Right cardiac atrium (tissue), 5 donors: ENCODE measurements around the gene LHX6. TPM values are rescaled to one million over a fixed set of nuclear protein-coding genes. Genes with fewer than 3 reads are reported as not detected.
A peak's percentile ranks its signal among the peaks of the same experiment; 100 is the strongest.

Experiments
- ATAC-seq, 2 donors: fragments of 200-7000 bp; cut with Tn5 transposase; one replicate each; pipeline versions ENCODE4 v1.8.0 to v1.9.1; 2020; ENCODE audit warnings: moderate library complexity in 2 of 2, mild to moderate bottlenecking in 1 of 2
- DNase-seq, 3 donors: peaks; one replicate each; pipeline ENCODE4 v3.0.0-alpha.2; 2020
- H3K27ac ChIP-seq: one replicate; pipeline ENCODE4 v1.5.1; 2013; ENCODE audit warnings: mild to moderate bottlenecking, low read length, control low read depth, moderate library complexity
- H3K27me3 ChIP-seq: one replicate; pipeline ENCODE4 v1.6.1; 2013; ENCODE audit not compliant: control insufficient read depth, insufficient read depth
- H3K4me1 ChIP-seq: one replicate; pipeline ENCODE4 v1.6.1; 2013; ENCODE audit warnings: low read length; ENCODE audit not compliant: control insufficient read depth, insufficient read depth
- H3K4me3 ChIP-seq: one replicate; pipeline ENCODE4 v1.5.1; 2013; ENCODE audit warnings: low read length, control low read depth
- H3K9me3 ChIP-seq: one replicate; pipeline ENCODE4 v1.6.1; 2013; ENCODE audit warnings: low read length; ENCODE audit not compliant: control insufficient read depth
- WGBS: extraction: QIAGEN DNeasy Blood & Tissue Kit; methylation state at CpG from one replicate; pipeline ENCODE4 v1.1.7; 2013; 5-methylcytosine and 5-hydroxymethylcytosine counted together
- intact Hi-C, 4 donors: fragments of 100-400 bp; cut with DNase I; formaldehyde crosslinking; loops; one replicate each; pipeline versions ENCODE4 v1.11.0 to v1.14.0; 2022 to 2023
- long read RNA-seq, 4 donors: library from polyadenylated mRNA; unstranded; transcript quantifications; one replicate each; pipeline ENCODE4 v2.0.0, GENCODE V29; 2020 to 2021
- polyA plus RNA-seq: library from polyadenylated mRNA; stranded (reverse); fragments of 200-250 nt; gene quantifications from one replicate; pipeline ENCODE4 v1.2.3, GENCODE V29; 2013
- total RNA-seq, 4 donors: library from RNA; stranded (reverse); fragmentation: NEBNext Ultra II Directional; extraction: Animal tissue kit (Norgen Biotek cat#: 25700); gene quantifications; one replicate each; pipeline ENCODE4 v1.2.1, GENCODE V29; 2021
- donor health status: healthy with polysubstance abuse.
- donor health status: DM: no; HTN: yes; CAD: no.
- donor health status: DM: no; HTN: no; CAD: no.
- donor health status: DM: no; HTN: yes; CAD: no; lungs with severe emphysema.
- donor health status: DM: yes; HTN: yes; CAD: no.

Gene LHX6
- 1 to 10 TPM; 1.2 to 6.4 (median 1.8) TPM for total RNA-seq
- polyA plus RNA-seq: 2.9 TPM
- long read RNA-seq, donor 1, partial matches to known transcripts: 2 of 5 reads
- long read RNA-seq, donor 1, other reads (novel, unspliced or antisense): 3 of 5 reads
- long read RNA-seq, donor 2, partial matches to known transcripts: 5 of 6 reads
- long read RNA-seq, donor 2, other reads (novel, unspliced or antisense): 0 of 6 reads
- long read RNA-seq, donor 3, partial matches to known transcripts: 8 of 13 reads
- long read RNA-seq, donor 3, other reads (novel, unspliced or antisense): 1 of 13 reads
- long read RNA-seq, donor 4, partial matches to known transcripts: 0 of 1 reads
- long read RNA-seq, donor 4, other reads (novel, unspliced or antisense): 1 of 1 reads

DNA sequence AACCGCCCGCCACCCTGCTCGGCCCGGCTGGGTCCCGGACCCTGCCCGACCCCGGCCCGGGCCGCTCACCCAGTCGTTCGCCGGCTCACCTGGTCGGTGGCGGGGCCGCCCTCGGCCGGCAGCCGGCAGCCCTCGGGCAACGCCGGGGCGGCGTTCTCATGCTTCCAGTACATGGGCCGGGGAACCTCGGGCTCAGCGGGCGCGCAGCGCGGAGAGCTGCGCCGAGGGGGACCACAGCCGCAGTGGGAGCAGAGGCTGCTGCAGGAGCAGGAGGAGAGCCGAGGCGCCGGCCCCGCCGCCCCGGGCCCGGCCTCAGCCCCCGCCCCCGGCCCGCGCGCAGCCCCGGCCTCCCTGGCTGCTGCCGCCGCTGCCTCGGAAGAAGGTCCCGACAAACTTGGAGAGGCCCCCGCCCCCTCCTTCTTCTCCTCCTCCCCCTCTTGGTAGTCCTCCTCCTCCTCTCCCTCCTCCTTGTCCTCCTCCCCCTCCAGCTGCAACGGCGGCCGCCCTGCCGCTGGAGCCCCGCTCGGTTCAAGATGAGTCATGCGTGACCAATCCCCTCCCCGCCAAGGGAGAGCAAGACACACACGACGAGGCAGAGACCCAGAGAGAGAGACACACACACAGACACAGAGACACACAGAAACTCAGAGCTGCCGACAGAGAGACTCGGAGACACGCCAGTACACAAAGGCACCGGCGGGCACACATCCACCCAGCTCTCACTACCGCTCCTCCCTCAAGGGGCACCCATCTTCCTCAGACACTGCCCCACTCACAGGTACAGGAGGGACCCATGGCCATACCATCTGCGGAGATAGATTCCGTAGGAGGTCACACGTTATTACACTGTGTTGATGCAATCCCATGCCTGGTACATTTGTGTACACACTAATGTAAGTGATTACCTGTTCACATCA, at the start of gene LHX6:
Gene LHX6 (minus strand): TSS at position 390 of the 917 bp plus-strand sequence. CDS start 217 bp downstream, at position 173.
- no peaks in the 10 kb centered on the region for H3K9me3 ChIP-seq
- peak in 1 of 2 donors; percentile 65 for ATAC-seq
- no peaks in the 10 kb centered on the region for H3K4me1 ChIP-seq
- DNase-seq: peak in 2 of 3 donors; percentile 47 to 70
- WGBS: 4% methylated on average over 70 of the region's 70 CpGs
- H3K27ac ChIP-seq: no peak within 1 kb of the TSS
- peak within 1 kb of the TSS; percentile 36 for H3K4me3 ChIP-seq
- H3K27me3 ChIP-seq: no peaks in the 10 kb centered on the region
- intact Hi-C loops: no loop called here

- intact Hi-C loops: no loop called here
Observed at GRCh38 chr9:122277285-122277897, 48.6 kb upstream of the LHX6 start.

GRCh38 chr9:122276096-122276495, 47.3 kb upstream of the LHX6 start:
- Histone ChIP-seq H3K4me1 (no peaks in the 10 kb centered on the region), H3K27ac (no peak overlapping the region), H3K27me3 (no peaks in the 10 kb centered on the region), H3K4me3 (no peak overlapping the region), H3K9me3 (no peaks in the 10 kb centered on the region)
- WGBS: 97% methylated on average over 7 of the region's 7 CpGs
- DNase-seq (peak in 1 of 3 donors; percentile 18), ATAC-seq (no peak)
- intact Hi-C loops: no loop called here

More at GRCh38 chr9:122277285-122277897, 48.6 kb upstream of the LHX6 start:
- no peak overlapping the region for H3K4me3 ChIP-seq
- no peak overlapping the region for H3K27ac ChIP-seq
- WGBS: 97% methylated on average over 10 of the region's 10 CpGs
- H3K9me3 ChIP-seq: no peaks in the 10 kb centered on the region
- H3K27me3 ChIP-seq: no peaks in the 10 kb centered on the region
- no peaks in the 10 kb centered on the region for H3K4me1 ChIP-seq
- no peak for DNase-seq
- no peak for ATAC-seq

GRCh38 chr9:122274055-122274454, 45.3 kb upstream of the LHX6 start:
- H3K27ac ChIP-seq: no peak overlapping the region
- ATAC-seq: no peak
- H3K27me3 ChIP-seq: no peaks in the 10 kb centered on the region
- WGBS: 94% methylated on average over 2 of the region's 2 CpGs
- intact Hi-C loops: no loop called here
- no peaks in the 10 kb centered on the region for H3K9me3 ChIP-seq
- no peaks in the 10 kb centered on the region for H3K4me1 ChIP-seq
- no peak for DNase-seq
- no peak overlapping the region for H3K4me3 ChIP-seq

- intact Hi-C loops: loop anchor here in 1 of 4 donors (10.0 kb wide), 1 partner anchor 77 kb away; no protein-coding TSS in a partner anchor
Observed at GRCh38 chr9:122268041-122268814, 39.5 kb upstream of the LHX6 start.

GRCh38 chr9:122265149-122265915, 36.6 kb upstream of the LHX6 start:
- ATAC-seq: peak; percentile 9 to 24
- 11% methylated on average over 17 of the region's 17 CpGs for WGBS
- intact Hi-C loops: loop anchor here in 1 of 4 donors (10.0 kb wide), 1 partner anchor 79 kb away; no protein-coding TSS in a partner anchor

More at GRCh38 chr9:122268041-122268814, 39.5 kb upstream of the LHX6 start:
- DNase-seq (no peak), ATAC-seq (no peak)
- Histone ChIP-seq H3K9me3 (no peaks in the 10 kb centered on the region), H3K27me3 (no peaks in the 10 kb centered on the region), H3K4me3 (no peak overlapping the region), H3K27ac (no peak overlapping the region), H3K4me1 (peaks cover 7% of the 10 kb centered on the region)
- 76% methylated on average over 6 of the region's 6 CpGs for WGBS

DNA sequence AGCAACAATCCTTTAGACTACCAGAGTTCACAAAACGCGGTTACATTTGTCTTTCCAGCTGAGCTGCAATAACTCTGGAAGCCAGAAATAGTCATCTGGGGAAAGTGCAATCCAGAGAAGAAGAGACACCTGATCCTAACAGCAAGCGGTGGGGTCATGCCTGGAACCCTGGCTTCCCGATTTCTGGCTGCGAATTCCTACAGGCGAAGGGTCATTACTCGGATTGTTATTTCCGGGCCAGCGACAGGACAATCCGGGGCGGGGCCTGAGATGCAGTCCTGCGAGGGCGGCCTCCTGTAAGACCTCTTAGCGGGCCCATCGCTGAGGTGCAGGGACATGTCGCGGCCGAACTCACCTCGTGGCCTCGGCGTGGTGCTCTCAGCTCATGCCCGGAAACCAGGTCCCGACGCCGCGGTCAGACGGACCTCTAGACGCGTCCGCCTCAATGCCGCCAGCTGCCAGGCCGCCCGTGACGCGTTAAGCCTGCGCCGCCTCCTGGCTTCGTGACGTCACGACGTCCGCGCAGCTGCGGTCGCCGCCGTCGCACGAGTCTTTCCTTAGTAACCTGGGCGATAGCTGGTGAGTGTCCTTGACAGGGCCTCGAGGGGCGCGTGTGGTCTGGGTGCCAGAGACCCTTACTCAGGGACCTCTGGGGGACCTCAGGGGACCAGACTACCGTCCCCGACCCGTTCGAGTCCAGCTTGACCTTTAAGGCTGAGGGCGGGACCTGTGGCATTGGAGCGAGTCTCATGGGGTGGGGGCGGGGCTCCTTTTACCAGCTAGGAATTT, 35.8 kb upstream of the LHX6 start, which contains the start of the genes MRRF and RBM18:
Gene MRRF (plus strand): TSS at position 523 of the 789 bp plus-strand sequence. CDS start 6,010 bp downstream, outside the sequence.
Gene RBM18 (minus strand): TSS at position 481 of the 789 bp plus-strand sequence. CDS start 3,348 bp downstream, outside the sequence.
- no peaks in the 10 kb centered on the region for H3K9me3 ChIP-seq
- intact Hi-C loops: loop anchor here in 1 of 4 donors (10.0 kb wide), 1 partner anchor 80 kb away; no protein-coding TSS in a partner anchor
- peak within 1 kb of the TSS; percentile 74 for H3K27ac ChIP-seq
- H3K27me3 ChIP-seq: no peaks in the 10 kb centered on the region
- peak; percentile 91 to 96 for ATAC-seq
- WGBS: under 1% methylated on average over 60 of the region's 60 CpGs
- peak within 1 kb of the TSS; percentile 48 for H3K4me3 ChIP-seq
- peak; percentile 90 to 96 (median 96) for DNase-seq
- H3K4me1 ChIP-seq: peaks cover 7% of the 10 kb centered on the region

More at GRCh38 chr9:122265149-122265915, 36.6 kb upstream of the LHX6 start:
- H3K27ac ChIP-seq: peak overlapping the region; percentile 74
- H3K9me3 ChIP-seq: no peaks in the 10 kb centered on the region
- H3K4me3 ChIP-seq: peak overlapping the region; percentile 48
- H3K27me3 ChIP-seq: no peaks in the 10 kb centered on the region
- DNase-seq: no peak
- H3K4me1 ChIP-seq: peaks cover 7% of the 10 kb centered on the region

GRCh38 chr9:122263699-122264349, 35.1 kb upstream of the LHX6 start:
- intact Hi-C loops: loop anchor here in 1 of 4 donors (10.0 kb wide), 1 partner anchor 81 kb away; no protein-coding TSS in a partner anchor
- H3K4me1 ChIP-seq: peaks cover 7% of the 10 kb centered on the region
- no peak for DNase-seq
- H3K4me3 ChIP-seq: peak overlapping the region; percentile 48
- peak overlapping the region; percentile 74 for H3K27ac ChIP-seq
- WGBS: 13% methylated on average over 13 of the region's 13 CpGs
- ATAC-seq: peak; percentile 27 to 32
- no peaks in the 10 kb centered on the region for H3K9me3 ChIP-seq
- H3K27me3 ChIP-seq: no peaks in the 10 kb centered on the region
